Smooth muscle cell (in vitro differentiated cells): ENCODE measurements around the gene PAQR3. TPM values are rescaled to one million over a fixed set of nuclear protein-coding genes. Genes with fewer than 3 reads are reported as not detected.

Experiments
- DNase-seq: peaks from one replicate; lab custom pipeline; 2025; ENCODE audit not compliant: unreplicated experiment; lab: John Stamatoyannopoulos, UW
- H2AFZ ChIP-seq: fragments of 200-600 bp; sonication (generic); 2 replicates; pipeline ENCODE4 v1.6.0; 2016; ENCODE audit warnings: antibody characterized with exemption, low read depth, mild to moderate bottlenecking
- H3F3A ChIP-seq: fragments of 200-600 bp; sonication (generic); 2 replicates; pipeline ENCODE4 v1.6.0; 2017; ENCODE audit warnings: antibody characterized with exemption, low read depth
- H3K27ac ChIP-seq: fragments of 200-600 bp; sonication (generic); 2 replicates; pipeline ENCODE4 v1.5.1; 2016; ENCODE audit warnings: low read depth, mild to moderate bottlenecking
- H3K27me3 ChIP-seq: fragments of 200-600 bp; sonication (generic); 2 replicates; pipeline ENCODE4 v1.6.1; 2016; ENCODE audit warnings: low read depth, mild to moderate bottlenecking
- H3K36me3 ChIP-seq: fragments of 200-600 bp; sonication (generic); 2 replicates; pipeline ENCODE4 v1.5.1; 2016; ENCODE audit warnings: low read depth
- H3K4me1 ChIP-seq: fragments of 200-600 bp; sonication (generic); 2 replicates; pipeline ENCODE4 v1.5.1; 2016; ENCODE audit warnings: low read depth
- H3K4me2 ChIP-seq: fragments of 200-600 bp; sonication (generic); 2 replicates; pipeline ENCODE4 v1.6.0; 2016; ENCODE audit warnings: mild to moderate bottlenecking
- H3K4me3 ChIP-seq: fragments of 200-600 bp; sonication (generic); 2 replicates; pipeline ENCODE4 v1.5.1; 2016; ENCODE audit warnings: mild to moderate bottlenecking
- H3K79me2 ChIP-seq: fragments of 200-600 bp; sonication (generic); 2 replicates; pipeline ENCODE4 v1.6.0; 2016; ENCODE audit warnings: low read depth, mild to moderate bottlenecking
- H3K9ac ChIP-seq: fragments of 200-600 bp; sonication (generic); 2 replicates; pipeline ENCODE4 v1.6.0; 2016; ENCODE audit warnings: low read depth
- H3K9me3 ChIP-seq: fragments of 200-600 bp; sonication (generic); replicated peaks from 2 replicates; pipeline ENCODE4 v1.5.1; 2016; ENCODE audit warnings: low read depth
- H4K20me1 ChIP-seq: fragments of 200-600 bp; sonication (generic); 2 replicates; pipeline ENCODE4 v1.6.0; 2016; ENCODE audit warnings: low read depth
- CTCF ChIP-seq: fragments of 200-600 bp; sonication (generic); IDR thresholded peaks from 2 replicates; pipeline ENCODE4 v1.5.1; 2017; ENCODE audit warnings: borderline replicate concordance, mild to moderate bottlenecking, antibody characterized with exemption; ENCODE audit not compliant: insufficient read depth, poor library complexity, severe bottlenecking
- WGBS: methylation state at CpG from one replicate; pipeline ENCODE4 v1.1.7; 2016; ENCODE audit warnings: low lambda C conversion rate; 5-methylcytosine and 5-hydroxymethylcytosine counted together
- polyA plus RNA-seq: library from polyadenylated mRNA; unstranded; fragments of >200 nt; fragmentation: Nextera tagmentation; extraction: Ambion mirVana; gene quantifications from 2 replicates; pipeline ENCODE4 v1.2.1, GENCODE V29; 2016
- total RNA-seq: library from RNA; depleted of rRNA; stranded (reverse); fragments of >200 nt; gene quantifications from 2 replicates; pipeline ENCODE4 v1.2.3, GENCODE V29; 2014

PAQR3 gene
- total and polyA plus RNA-seq, 2 experiments from 2014 or later: 10.8 to 20.4 TPM

GRCh38 chr4:78944381-78944780 is 5.1 kb upstream of the PAQR3 start:
- Histone ChIP-seq H3K9me3 (no peaks in the 10 kb centered on the region), H3K27ac (no peak overlapping the region), H3K27me3 (no peaks in the 10 kb centered on the region), H3K4me2 (no peak overlapping the region), H2AFZ (no peak overlapping the region), H4K20me1 (no peaks in the 10 kb centered on the region), H3K4me3 (no peak overlapping the region), H3K4me1 (peaks cover 6% of the 10 kb centered on the region), H3K79me2 (no peaks in the 10 kb centered on the region), H3K9ac (no peak overlapping the region), H3K36me3 (no peaks in the 10 kb centered on the region), H3F3A (no peaks in the 10 kb centered on the region)
- WGBS: 70% methylated on average over 1 of the region's 1 CpG
- no peak for DNase-seq
- TF ChIP-seq CTCF: no peak

- no peaks in the 10 kb centered on the region for H3K27me3 ChIP-seq
- TF ChIP-seq CTCF: no peak
- H3K36me3 ChIP-seq: no peaks in the 10 kb centered on the region
- H3K4me2 ChIP-seq: no peak overlapping the region
- H4K20me1 ChIP-seq: no peaks in the 10 kb centered on the region
- no peak overlapping the region for H3K4me3 ChIP-seq
- H3K9ac ChIP-seq: no peak overlapping the region
- no peaks in the 10 kb centered on the region for H3F3A ChIP-seq
- no peak overlapping the region for H3K27ac ChIP-seq
- H3K79me2 ChIP-seq: no peaks in the 10 kb centered on the region
- no peaks in the 10 kb centered on the region for H3K9me3 ChIP-seq
- peaks cover 21% of the 10 kb centered on the region for H3K4me1 ChIP-seq
- no peak for DNase-seq
- WGBS: 95% methylated on average over 5 of the region's 5 CpGs
- no peak overlapping the region for H2AFZ ChIP-seq
Measured at GRCh38 chr4:78940752-78941151, 1.5 kb upstream of the PAQR3 start.

- Histone ChIP-seq H3K27ac (no peak overlapping the region), H3K9me3 (no peaks in the 10 kb centered on the region), H3K36me3 (no peaks in the 10 kb centered on the region), H3K79me2 (no peaks in the 10 kb centered on the region), H3K9ac (peak overlapping the region; percentile 25), H4K20me1 (peaks cover 4% of the 10 kb centered on the region), H3K27me3 (no peaks in the 10 kb centered on the region), H3F3A (no peaks in the 10 kb centered on the region), H3K4me3 (peak overlapping the region; percentile 67), H2AFZ (peak overlapping the region; percentile 89), H3K4me1 (peaks cover 21% of the 10 kb centered on the region), H3K4me2 (peak overlapping the region; percentile 88)
- WGBS: 3% methylated on average over 9 of the region's 9 CpGs
- no peak for TF ChIP-seq CTCF
- no peak for DNase-seq
Measured at GRCh38 chr4:78939667-78940008, 400 bp upstream of the PAQR3 start.

- TF ChIP-seq CTCF: no peak
- H3K27ac ChIP-seq: no peak overlapping the region
- WGBS: 13% methylated on average over 7 of the region's 7 CpGs
- H2AFZ ChIP-seq: peak overlapping the region; percentile 96
- H4K20me1 ChIP-seq: peaks cover 4% of the 10 kb centered on the region
- H3F3A ChIP-seq: no peaks in the 10 kb centered on the region
- H3K4me3 ChIP-seq: peak overlapping the region; percentile 67
- peaks cover 21% of the 10 kb centered on the region for H3K4me1 ChIP-seq
- peak overlapping the region; percentile 76 for H3K9ac ChIP-seq
- no peaks in the 10 kb centered on the region for H3K79me2 ChIP-seq
- H3K36me3 ChIP-seq: no peaks in the 10 kb centered on the region
- H3K4me2 ChIP-seq: peak overlapping the region; percentile 88
- H3K9me3 ChIP-seq: no peaks in the 10 kb centered on the region
- no peaks in the 10 kb centered on the region for H3K27me3 ChIP-seq
- no peak for DNase-seq
Measured at GRCh38 chr4:78938474-78938867, 767 bp downstream of the PAQR3 start.
